Panc1 (cell line): ENCODE data around the gene FXYD7. TPM values are rescaled to one million over a fixed set of nuclear protein-coding genes. Genes with fewer than 3 reads are reported as not detected.

ENCODE experiments used
- ATAC-seq: fragments of 200-7000 bp; cut with Tn5 transposase; 2 replicates; pipeline ENCODE4 v1.9.1; 2020; ENCODE audit warnings: mild to moderate bottlenecking, moderate library complexity
- BruUV-seq: library from RNA; stranded (reverse); fragments of 400-500 nt; replicated peaks from 2 replicates; lab custom pipeline; 2021; lab: Mats Ljungman, UMichigan
- CTCF ChIA-PET: fragments of 300-600 bp; sonication (Branson Sonifier 250); formaldehyde crosslinking; loops from one replicate; lab custom pipeline; 2022; ENCODE audit warnings: antibody characterized with exemption; lab: Charles Lee
- POLR2A ChIA-PET: fragments of 300-600 bp; sonication (Branson Sonifier 250); formaldehyde crosslinking; loops from one replicate; lab custom pipeline; 2022; ENCODE audit warnings: antibody characterized with exemption; lab: Charles Lee
- DNase-seq: peaks from one replicate; pipeline ENCODE4 v3.0.0-alpha.2; 2010; ENCODE audit warnings: low read depth, low spot score
- H3K27ac ChIP-seq: 2 replicates; pipeline ENCODE4 v1.5.1; 2011; ENCODE audit warnings: mild to moderate bottlenecking, low read length, inconsistent platforms
- H3K27me3 ChIP-seq: fragments of 200-500 bp; sonication (Bioruptor generic); 2 replicates; pipeline ENCODE4 v1.6.0; 2014; ENCODE audit warnings: low read length, inconsistent platforms; ENCODE audit not compliant: control insufficient read depth, insufficient read depth
- H3K36me3 ChIP-seq: fragments of 200-500 bp; sonication (Bioruptor generic); 2 replicates; pipeline ENCODE4 v1.5.1; 2014; ENCODE audit warnings: inconsistent platforms, mild to moderate bottlenecking, low read length, moderate library complexity; ENCODE audit not compliant: control insufficient read depth, insufficient read depth
- H3K4me1 ChIP-seq: 2 replicates; pipeline ENCODE4 v1.5.1; 2011; ENCODE audit warnings: inconsistent platforms, mild to moderate bottlenecking, low read length, moderate library complexity; ENCODE audit not compliant: control insufficient read depth, insufficient read depth
- H3K4me3 ChIP-seq, 2 experiments: 2 replicates each; pipeline ENCODE4 v1.5.1; 2011 to 2012; ENCODE audit warnings: low read depth in 2 of 2, low read length in 2 of 2, mild to moderate bottlenecking in 2 of 2, inconsistent platforms in 1 of 2, moderate library complexity in 1 of 2
- H3K9me3 ChIP-seq: fragments of 200-500 bp; sonication (Bioruptor generic); 2 replicates; pipeline ENCODE4 v1.5.1; 2014; ENCODE audit warnings: low read depth, mild to moderate bottlenecking, inconsistent platforms, low read length, moderate library complexity; ENCODE audit not compliant: control insufficient read depth, insufficient read depth
- POLR2AphosphoS5 ChIP-seq: IDR thresholded peaks from 2 replicates; pipeline ENCODE4 v1.6.1; 2012; ENCODE audit warnings: mild to moderate bottlenecking, low read depth, low read length, moderate library complexity
- SIN3A ChIP-seq: IDR thresholded peaks from 2 replicates; pipeline ENCODE4 v1.6.1; 2012; ENCODE audit warnings: low read depth, mild to moderate bottlenecking, low read length, moderate library complexity, borderline replicate concordance; ENCODE audit not compliant: insufficient read depth
- TCF7L2 ChIP-seq: IDR thresholded peaks from 2 replicates; pipeline ENCODE4 v1.6.1; 2011; ENCODE audit warnings: mild to moderate bottlenecking, low read depth, low read length, inconsistent platforms
- in situ Hi-C: cut with HindIII; loops from 2 replicates; pipeline ENCODE4 v1.10.0; 2016; ENCODE audit warnings: low sequenced_read_pairs, low pct_unique_long_range_greater_than_20kb
- intact Hi-C: fragments of 100-400 bp; cut with micrococcal nuclease; formaldehyde crosslinking; loops from one replicate; pipeline ENCODE4 v1.10.0; 2022; ENCODE audit not compliant: unreplicated experiment
- total RNA-seq: library from RNA; stranded (reverse); gene quantifications from one replicate; pipeline ENCODE4 v1.2.1, GENCODE V29; 2021; ENCODE audit not compliant: unreplicated experiment
- TF ChIP-seq, protein P1 (sequence below), 2 experiments: IDR thresholded peaks; 2 replicates each; pipeline ENCODE4 v1.6.1; 2011 to 2012; ENCODE audit warnings: low read depth in 2 of 2, control low read depth in 1 of 2, low read length in 1 of 2, mild to moderate bottlenecking in 1 of 2, moderate library complexity in 1 of 2; ENCODE audit not compliant: insufficient read depth in 1 of 2
- TF ChIP-seq, protein P2 (sequence below): fragments of 450-650 bp; IDR thresholded peaks from 2 replicates; pipeline ENCODE4 v1.5.1; 2017; ENCODE audit warnings: mild to moderate bottlenecking

Gene FXYD7
- total RNA-seq, 1 experiment from 2014 or later, result not detected

DNA sequence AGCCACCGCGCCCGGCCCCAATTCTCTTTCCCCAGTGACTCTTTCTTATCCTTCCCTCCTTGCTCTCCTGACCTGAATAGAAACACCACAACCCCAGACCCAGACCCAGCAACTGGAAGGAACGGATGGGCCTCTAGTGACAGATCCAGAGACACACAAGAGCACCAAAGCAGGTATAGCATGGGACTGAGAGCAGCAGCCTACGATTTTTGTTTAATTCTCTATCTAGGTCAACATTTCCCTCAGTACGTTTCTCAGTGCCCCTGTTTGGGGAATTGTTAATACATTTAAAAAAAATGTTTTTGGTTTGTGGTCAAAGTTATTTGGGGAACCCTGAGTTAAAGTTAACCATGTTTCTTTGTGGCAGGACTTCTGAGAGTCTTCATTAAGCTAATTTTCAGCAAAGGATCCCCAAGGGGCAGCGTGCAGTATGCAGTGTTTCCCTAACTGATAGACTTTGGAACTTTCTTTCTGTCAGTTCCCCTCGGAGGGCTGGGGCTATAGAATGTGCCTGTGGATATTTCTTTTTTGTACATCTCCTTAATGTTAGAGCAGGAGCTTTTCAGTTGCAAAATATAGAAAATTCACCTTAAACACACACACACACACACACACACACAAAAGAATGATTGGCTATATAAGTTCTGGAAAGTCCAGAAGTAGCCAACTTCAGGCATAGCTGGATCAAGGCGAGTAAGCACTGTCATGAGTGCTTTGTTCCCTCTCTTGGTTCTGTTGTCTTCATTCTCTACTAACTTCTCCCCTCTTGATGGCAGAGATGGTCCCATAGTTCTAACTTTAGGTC, 17.8 kb downstream of the FXYD7 start:
- POLR2A ChIA-PET, result no interaction called here
- no peak for TF ChIP-seq POLR2AphosphoS5
- no peak for TF ChIP-seq SIN3A
- no peak for TF ChIP-seq TCF7L2
- TF ChIP-seq, protein P1, sequence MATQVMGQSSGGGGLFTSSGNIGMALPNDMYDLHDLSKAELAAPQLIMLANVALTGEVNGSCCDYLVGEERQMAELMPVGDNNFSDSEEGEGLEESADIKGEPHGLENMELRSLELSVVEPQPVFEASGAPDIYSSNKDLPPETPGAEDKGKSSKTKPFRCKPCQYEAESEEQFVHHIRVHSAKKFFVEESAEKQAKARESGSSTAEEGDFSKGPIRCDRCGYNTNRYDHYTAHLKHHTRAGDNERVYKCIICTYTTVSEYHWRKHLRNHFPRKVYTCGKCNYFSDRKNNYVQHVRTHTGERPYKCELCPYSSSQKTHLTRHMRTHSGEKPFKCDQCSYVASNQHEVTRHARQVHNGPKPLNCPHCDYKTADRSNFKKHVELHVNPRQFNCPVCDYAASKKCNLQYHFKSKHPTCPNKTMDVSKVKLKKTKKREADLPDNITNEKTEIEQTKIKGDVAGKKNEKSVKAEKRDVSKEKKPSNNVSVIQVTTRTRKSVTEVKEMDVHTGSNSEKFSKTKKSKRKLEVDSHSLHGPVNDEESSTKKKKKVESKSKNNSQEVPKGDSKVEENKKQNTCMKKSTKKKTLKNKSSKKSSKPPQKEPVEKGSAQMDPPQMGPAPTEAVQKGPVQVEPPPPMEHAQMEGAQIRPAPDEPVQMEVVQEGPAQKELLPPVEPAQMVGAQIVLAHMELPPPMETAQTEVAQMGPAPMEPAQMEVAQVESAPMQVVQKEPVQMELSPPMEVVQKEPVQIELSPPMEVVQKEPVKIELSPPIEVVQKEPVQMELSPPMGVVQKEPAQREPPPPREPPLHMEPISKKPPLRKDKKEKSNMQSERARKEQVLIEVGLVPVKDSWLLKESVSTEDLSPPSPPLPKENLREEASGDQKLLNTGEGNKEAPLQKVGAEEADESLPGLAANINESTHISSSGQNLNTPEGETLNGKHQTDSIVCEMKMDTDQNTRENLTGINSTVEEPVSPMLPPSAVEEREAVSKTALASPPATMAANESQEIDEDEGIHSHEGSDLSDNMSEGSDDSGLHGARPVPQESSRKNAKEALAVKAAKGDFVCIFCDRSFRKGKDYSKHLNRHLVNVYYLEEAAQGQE (IDR thresholded peaks at IDR 0.05; ENCODE audit: insufficient read depth in 1 of 2, low read depth in 2 of 2, low read length in 1 of 2), result no peak
- TF ChIP-seq, protein P2, sequence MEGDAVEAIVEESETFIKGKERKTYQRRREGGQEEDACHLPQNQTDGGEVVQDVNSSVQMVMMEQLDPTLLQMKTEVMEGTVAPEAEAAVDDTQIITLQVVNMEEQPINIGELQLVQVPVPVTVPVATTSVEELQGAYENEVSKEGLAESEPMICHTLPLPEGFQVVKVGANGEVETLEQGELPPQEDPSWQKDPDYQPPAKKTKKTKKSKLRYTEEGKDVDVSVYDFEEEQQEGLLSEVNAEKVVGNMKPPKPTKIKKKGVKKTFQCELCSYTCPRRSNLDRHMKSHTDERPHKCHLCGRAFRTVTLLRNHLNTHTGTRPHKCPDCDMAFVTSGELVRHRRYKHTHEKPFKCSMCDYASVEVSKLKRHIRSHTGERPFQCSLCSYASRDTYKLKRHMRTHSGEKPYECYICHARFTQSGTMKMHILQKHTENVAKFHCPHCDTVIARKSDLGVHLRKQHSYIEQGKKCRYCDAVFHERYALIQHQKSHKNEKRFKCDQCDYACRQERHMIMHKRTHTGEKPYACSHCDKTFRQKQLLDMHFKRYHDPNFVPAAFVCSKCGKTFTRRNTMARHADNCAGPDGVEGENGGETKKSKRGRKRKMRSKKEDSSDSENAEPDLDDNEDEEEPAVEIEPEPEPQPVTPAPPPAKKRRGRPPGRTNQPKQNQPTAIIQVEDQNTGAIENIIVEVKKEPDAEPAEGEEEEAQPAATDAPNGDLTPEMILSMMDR, result no peak

DNA sequence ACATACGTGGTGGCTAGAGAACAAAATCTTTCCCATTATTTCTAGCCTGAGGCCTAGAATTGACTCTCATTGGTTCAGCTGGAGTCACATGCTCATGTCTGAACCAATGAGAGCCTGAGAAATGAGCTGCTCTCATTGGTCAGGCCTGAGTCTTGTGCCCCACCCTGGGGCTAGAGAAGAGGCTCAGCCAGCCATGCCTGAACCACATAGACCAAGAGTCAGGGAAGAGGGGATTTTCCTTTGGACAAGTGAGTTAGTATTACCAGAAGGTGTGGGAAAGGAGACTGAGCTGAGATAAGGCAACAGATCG, 18.3 kb downstream of the FXYD7 start:
- no peaks in the 10 kb centered on the region for H3K27me3 ChIP-seq
- intact Hi-C loops (no loop called here), in situ Hi-C loops (no loop called here)
- H3K9me3 ChIP-seq, result peaks cover 26% of the 10 kb centered on the region; the same call in 1 of the 2 replicates
- POLR2A ChIA-PET, result no interaction called here
- no peaks in the 10 kb centered on the region for H3K36me3 ChIP-seq
- DNase-seq (no peak), ATAC-seq (no peak)
- no TSS peak for BruUV-seq
- H3K27ac ChIP-seq, result no peak overlapping the region
- CTCF ChIA-PET, result interaction anchor here (0.6 kb wide), 1 partner anchor 27 kb away, joined by 3 read pairs; the partner anchor contains the start of gene LGI4
- TF ChIP-seq, protein P2, result no peak
- H3K4me3 ChIP-seq, result no peak overlapping the region
- H3K4me1 ChIP-seq, result no peaks in the 10 kb centered on the region

More for the DNA sequence above, 17.8 kb downstream of the FXYD7 start:
- Histone ChIP-seq H3K9me3 (peaks cover 20% of the 10 kb centered on the region; the same call in 1 of the 2 replicates), H3K4me3 (no peak overlapping the region), H3K4me1 (no peaks in the 10 kb centered on the region), H3K27me3 (no peaks in the 10 kb centered on the region), H3K36me3 (no peaks in the 10 kb centered on the region), H3K27ac (no peak overlapping the region)
- CTCF ChIA-PET, result interaction anchor here (0.6 kb wide), 1 partner anchor 26 kb away, joined by 3 read pairs; the partner anchor contains the start of gene LGI4
- in situ Hi-C loops (no loop called here), intact Hi-C loops (no loop called here)
- ATAC-seq (no peak), DNase-seq (no peak)
- BruUV-seq, result no TSS peak
